Heart right ventricle (tissue), 16 donors: Measurements from ENCODE around the gene GPATCH8. TPM values are rescaled to one million over a fixed set of nuclear protein-coding genes. Genes with fewer than 3 reads are reported as not detected.

Experiments
- ATAC-seq, 8 donors: fragments of 200-7000 bp; cut with Tn5 transposase; one replicate each; pipeline ENCODE4 v1.9.1; 2020; ENCODE audit warnings: mild to moderate bottlenecking in 8 of 8, moderate library complexity in 8 of 8, moderate number of reproducible peaks in 1 of 8
- DNase-seq, 2 donors: peaks; one replicate each; pipeline ENCODE4 v3.0.0-alpha.2; 2020
- H3K27ac ChIP-seq, 10 donors: fragments of 200-600 bp; sonication (generic) in 2 of 10; one replicate each; pipeline versions ENCODE4 v1.5.0 to v1.8.0; 2020 to 2022; ENCODE audit warnings: mild to moderate bottlenecking in 3 of 10
- H3K27me3 ChIP-seq, 7 donors: fragments of 200-600 bp; one replicate each; pipeline ENCODE4 v1.8.0; 2021 to 2022; ENCODE audit warnings: mild to moderate bottlenecking in 2 of 7
- H3K36me3 ChIP-seq, 9 donors: fragments of 200-600 bp; sonication (generic) in 1 of 9; one replicate each; pipeline versions ENCODE4 v1.5.0 to v1.8.0; 2020 to 2022; ENCODE audit warnings: mild to moderate bottlenecking in 2 of 9
- H3K4me1 ChIP-seq, 9 donors: fragments of 200-600 bp; sonication (generic) in 1 of 9; one replicate each; pipeline versions ENCODE4 v1.5.0 to v1.8.0; 2020 to 2022; ENCODE audit warnings: mild to moderate bottlenecking in 4 of 9
- H3K4me3 ChIP-seq, 10 donors: fragments of 200-600 bp; sonication (generic) in 2 of 10; one replicate each; pipeline versions ENCODE4 v1.5.0 to v1.8.0; 2020 to 2022; ENCODE audit warnings: mild to moderate bottlenecking in 7 of 10, moderate library complexity in 2 of 10
- H3K9me3 ChIP-seq, 11 donors: fragments of 200-600 bp in 10 of 11; sonication (generic) in 2 of 11; one replicate each; pipeline versions ENCODE4 v1.5.0 to v1.8.0; 2013 to 2022; ENCODE audit warnings: mild to moderate bottlenecking in 2 of 11, control low read depth in 1 of 11, moderate library complexity in 1 of 11
- CTCF ChIP-seq, 9 donors: fragments of 200-600 bp; sonication (generic) in 2 of 9; IDR thresholded peaks; one replicate each; pipeline versions ENCODE4 v1.5.0 to v1.8.0; 2021 to 2022; ENCODE audit warnings: antibody characterized with exemption in 9 of 9, mild to moderate bottlenecking in 5 of 9, moderate library complexity in 1 of 9
- WGBS, 2 donors: extraction: QIAGEN DNeasy Blood & Tissue Kit; methylation state at CpG; one replicate each; pipeline ENCODE4 v1.1.7; 2013; ENCODE audit warnings: inconsistent platforms in 1 of 2; 5-methylcytosine and 5-hydroxymethylcytosine counted together
- intact Hi-C, 10 donors: fragments of 100-400 bp; cut with DNase I; formaldehyde crosslinking; loops; one replicate each; pipeline versions ENCODE4 v1.11.1 to v1.14.2; 2022
- polyA plus RNA-seq, 2 donors: library from polyadenylated mRNA; stranded (reverse); fragments of 200-250 nt; gene quantifications; one replicate each; pipeline ENCODE4 v1.2.3, GENCODE V29; 2013
- total RNA-seq, 10 donors: library from RNA; stranded (reverse); fragmentation: NEBNext Ultra II Directional in 3 of 10; extraction: Animal tissue kit (Norgen Biotek cat#: 25700) in 3 of 10; gene quantifications; one replicate each; pipeline versions ENCODE4 v1.2.1 to v1.2.4, GENCODE V29; 2021 to 2023
- donor health status: Arrhythmogenic right ventricular cardiomyopathy.
- donor health status: ischemic (EF 13 %, LVEDD 7.1; RV severe dilation, severe dysfunction).
- donor health status: healthy with polysubstance abuse.
- donor health status: DM: no; HTN: yes; CAD: no.
- donor health status: DM: no; HTN: no; CAD: no.
- donor health status: ischemic (EF 25% LVEDD 6.9; RV normal size, moderate dysfunction).
- donor health status: ischemic (EF 25% LVEDD 5.7; RV mildly dilated, moderate dysfunction).
- donor health status: healthy.
- donor health status: DM: yes; HTN: yes; CAD: no.
- donor health status: Ischemic cardiomyopathy.
- donor health status: ischemic (EF 35%, LVEDD 5.7; RV mildly dilated, moderate dysfunction).
- donor health status: nonischemic (EF 11% LVEDD 7.7; RV severe dilation, severe dysfunction).
- donor health status: DM: yes; HTN: yes; CAD: no.
- donor health status: PGD.
- donor health status: ischemic (EF 29% LVEDD 5.4; RV normal size, mild dysfunction).
- donor health status: nonischemic (EF 23%, LVEDD 6.1; RV moderate dilation, normal function).

Gene GPATCH8
- total and polyA plus RNA-seq, 12 donors: 5.8 to 25.1 (median 22.0) TPM

GRCh38 chr17:44383861-44384260, 119.3 kb downstream of the GPATCH8 start:
- intact Hi-C loops: loop anchor here in 1 of 10 donors (10.0 kb wide), 1 partner anchor 121 kb away; the partner anchor contains the start of gene GPATCH8
- no peak for DNase-seq
- ATAC-seq: no peak
- Histone ChIP-seq H3K36me3 (no peaks in the 10 kb centered on the region), H3K9me3 (no peaks in the 10 kb centered on the region), H3K4me1 (peaks cover 0 to 20% (median 13%) of the 10 kb centered on the region in 9 donors), H3K27me3 (peaks cover 0 to 31% (median 14%) of the 10 kb centered on the region in 7 donors), H3K27ac (no peak overlapping the region), H3K4me3 (no peak overlapping the region)
- no peak for TF ChIP-seq CTCF (IDR thresholded peaks at IDR 0.05)
- WGBS, 2 donors: 60 to 62% methylated on average over 16 of the region's 16 CpGs

- peaks cover 0 to 31% (median 14%) of the 10 kb centered on the region in 7 donors for H3K27me3 ChIP-seq
- H3K4me3 ChIP-seq: no peak overlapping the region
- intact Hi-C loops: loop anchor here in 1 of 10 donors (10.0 kb wide), 1 partner anchor 121 kb away; the partner anchor contains the start of gene GPATCH8
- no peak overlapping the region for H3K27ac ChIP-seq
- no peak for DNase-seq
- H3K36me3 ChIP-seq: no peaks in the 10 kb centered on the region
- no peak for ATAC-seq
- no peak for TF ChIP-seq CTCF (IDR thresholded peaks at IDR 0.05)
- H3K4me1 ChIP-seq: peaks cover 0 to 20% (median 13%) of the 10 kb centered on the region in 9 donors
- no peaks in the 10 kb centered on the region for H3K9me3 ChIP-seq
- 92 to 93% methylated on average over 15 of the region's 15 CpGs for WGBS, 2 donors
Observed at GRCh38 chr17:44383363-44383762, 119.8 kb downstream of the GPATCH8 start.

- no peak for TF ChIP-seq CTCF (IDR thresholded peaks at IDR 0.05)
- no peaks in the 10 kb centered on the region for H3K36me3 ChIP-seq
- H3K4me1 ChIP-seq: peaks cover 0 to 20% (median 13%) of the 10 kb centered on the region in 9 donors
- ATAC-seq (no peak), DNase-seq (no peak)
- H3K9me3 ChIP-seq: no peaks in the 10 kb centered on the region
- no peak overlapping the region for H3K27ac ChIP-seq
- intact Hi-C loops: loop anchor here in 1 of 10 donors (10.0 kb wide), 1 partner anchor 122 kb away; the partner anchor contains the start of gene GPATCH8
- H3K27me3 ChIP-seq: peaks cover 0 to 31% (median 14%) of the 10 kb centered on the region in 7 donors
- 90 to 91% methylated on average over 6 of the region's 6 CpGs for WGBS, 2 donors
- H3K4me3 ChIP-seq: no peak overlapping the region
Observed at GRCh38 chr17:44382917-44383316, 120.3 kb downstream of the GPATCH8 start.

GRCh38 chr17:44381810-44382305, 121.3 kb downstream of the GPATCH8 start:
- DNase-seq: no peak
- intact Hi-C loops: loop anchor here in 1 of 10 donors (10.0 kb wide), 1 partner anchor 123 kb away; the partner anchor contains the start of gene GPATCH8
- no peak for ATAC-seq
- H3K9me3 ChIP-seq: no peaks in the 10 kb centered on the region
- peaks cover 0 to 31% (median 14%) of the 10 kb centered on the region in 7 donors for H3K27me3 ChIP-seq
- WGBS, 2 donors: 77 to 87% methylated on average over 4 of the region's 4 CpGs
- no peaks in the 10 kb centered on the region for H3K36me3 ChIP-seq
- H3K27ac ChIP-seq: no peak overlapping the region
- H3K4me1 ChIP-seq: peaks cover 0 to 22% (median 14%) of the 10 kb centered on the region in 9 donors
- H3K4me3 ChIP-seq: no peak overlapping the region
- TF ChIP-seq CTCF (IDR thresholded peaks at IDR 0.05): no peak
